ENCODE measurements around the gene SCGB3A2. TPM values are rescaled to one million over a fixed set of nuclear protein-coding genes. Genes with fewer than 3 reads are reported as not detected.

Gene SCGB3A2
- total RNA-seq (under 1 TPM in 2 of 9 donors, not detected in 7; 0.69 to 0.79 TPM), polyA plus RNA-seq (under 1 TPM in 1 of 3 donors, not detected in 2; 0.71 TPM)
- long read RNA-seq, donor 1, transcript SCGB3A2-201 (3 exons, 515 nt), result major isoform, 7 of 7 reads
- long read RNA-seq, donor 1, partial matches to known transcripts, result 0 of 7 reads
- long read RNA-seq, donor 1, other reads (novel, unspliced or antisense), result 0 of 7 reads
- long read RNA-seq, donor 2, result 0 reads
- long read RNA-seq, donor 3, result 0 reads
- long read RNA-seq, donor 4, result 0 reads
- long read RNA-seq, donor 5, result 0 reads
- long read RNA-seq, donor 6, result 0 reads
- long read RNA-seq, donor 7, result 0 reads
- long read RNA-seq, donor 8, partial matches to known transcripts, result 0 of 1 reads
- long read RNA-seq, donor 8, other reads (novel, unspliced or antisense), result 0 of 1 reads
- long read RNA-seq, donor 9, partial matches to known transcripts, result 0 of 1 reads
- long read RNA-seq, donor 9, other reads (novel, unspliced or antisense), result 0 of 1 reads
- long read RNA-seq, donor 10, result 0 reads

GRCh38 chr5:147878066-147878759 is at the start of gene SCGB3A2:
Gene SCGB3A2, plus strand, starts transcription at chr5:147878711. Its CDS starts 93 bp downstream, at chr5:147878804.
- TF ChIP-seq POLR2A (IDR thresholded peaks at IDR 0.05), result no peak
- TF ChIP-seq CTCF (IDR thresholded peaks at IDR 0.05), result no peak

GRCh38 chr5:147830035-147830434 is 48.5 kb upstream of the SCGB3A2 start:
- DNase-seq, result no peak
- Histone ChIP-seq H3K9me3 (replicated peaks in 1 of 3) (no peaks in the 10 kb centered on the region), H3K27me3 (no peaks in the 10 kb centered on the region), H3K4me1 (replicated peaks in 1 of 2) (no peaks in the 10 kb centered on the region), H3K27ac (no peak overlapping the region), H3K4me3 (no peak overlapping the region), H3K36me3 (replicated peaks in 1 of 2) (no peaks in the 10 kb centered on the region)
- no peak for TF ChIP-seq POLR2A (IDR thresholded peaks at IDR 0.05)
- no peak for TF ChIP-seq CTCF (IDR thresholded peaks at IDR 0.05)
- intact Hi-C loops (cut with DNase I), result no loop called here

More at GRCh38 chr5:147878066-147878759, at the start of gene SCGB3A2:
- H3K9me3 ChIP-seq (replicated peaks in 1 of 3), result no peaks in the 10 kb centered on the region
- no peak for DNase-seq
- no peak within 1 kb of the TSS for H3K4me3 ChIP-seq
- H3K27ac ChIP-seq, result no peak within 1 kb of the TSS
- no peaks in the 10 kb centered on the region for H3K27me3 ChIP-seq
- intact Hi-C loops (cut with DNase I), result no loop called here
- no peaks in the 10 kb centered on the region for H3K36me3 ChIP-seq (replicated peaks in 1 of 2)
- H3K4me1 ChIP-seq (replicated peaks in 1 of 2), result no peaks in the 10 kb centered on the region
- 51 to 71% (median 65%) methylated on average over 2 of the region's 2 CpGs for WGBS, 4 donors

GRCh38 chr5:147831465-147831864 is 47.0 kb upstream of the SCGB3A2 start, which contains the start of gene SPINK1:
Gene SPINK1, minus strand, starts transcription at chr5:147831671. Its CDS starts 94 bp downstream, at chr5:147831577.
- Histone ChIP-seq H3K27me3 (no peaks in the 10 kb centered on the region), H3K4me1 (replicated peaks in 1 of 2) (no peaks in the 10 kb centered on the region), H3K4me3 (no peak within 1 kb of the TSS), H3K27ac (no peak within 1 kb of the TSS), H3K9me3 (replicated peaks in 1 of 3) (no peaks in the 10 kb centered on the region), H3K36me3 (replicated peaks in 1 of 2) (no peaks in the 10 kb centered on the region)
- TF ChIP-seq CTCF (IDR thresholded peaks at IDR 0.05) (no peak), POLR2A (IDR thresholded peaks at IDR 0.05) (no peak)
- intact Hi-C loops (cut with DNase I), result no loop called here
- WGBS, 4 donors, result 79 to 95% (median 92%) methylated on average over 3 of the region's 3 CpGs
- no peak for DNase-seq

- Histone ChIP-seq H3K9me3 (replicated peaks in 1 of 3) (no peaks in the 10 kb centered on the region), H3K27ac (no peak overlapping the region), H3K27me3 (no peaks in the 10 kb centered on the region), H3K4me1 (replicated peaks in 1 of 2) (no peaks in the 10 kb centered on the region), H3K36me3 (replicated peaks in 1 of 2) (no peaks in the 10 kb centered on the region), H3K4me3 (no peak overlapping the region)
- intact Hi-C loops (cut with DNase I), result no loop called here
- DNase-seq, result no peak
- 69 to 95% (median 83%) methylated on average over 1 of the region's 1 CpG for WGBS, 4 donors
- no peak for TF ChIP-seq CTCF (IDR thresholded peaks at IDR 0.05)
- no peak for TF ChIP-seq POLR2A (IDR thresholded peaks at IDR 0.05)
These were observed 46.0 kb upstream of the SCGB3A2 start for GRCh38 chr5:147832541-147832940.

Measured in adrenal gland (tissue), 19 donors.